NCI-H524 treated with DMSO at 0.1 percent for 48 hours (cell line): ENCODE results near the gene GNAI1.

ENCODE experiments used
- DNase-seq: peaks from one replicate; lab custom pipeline; 2025; lab: John Stamatoyannopoulos, UW

The GNAI1 gene

DNA sequence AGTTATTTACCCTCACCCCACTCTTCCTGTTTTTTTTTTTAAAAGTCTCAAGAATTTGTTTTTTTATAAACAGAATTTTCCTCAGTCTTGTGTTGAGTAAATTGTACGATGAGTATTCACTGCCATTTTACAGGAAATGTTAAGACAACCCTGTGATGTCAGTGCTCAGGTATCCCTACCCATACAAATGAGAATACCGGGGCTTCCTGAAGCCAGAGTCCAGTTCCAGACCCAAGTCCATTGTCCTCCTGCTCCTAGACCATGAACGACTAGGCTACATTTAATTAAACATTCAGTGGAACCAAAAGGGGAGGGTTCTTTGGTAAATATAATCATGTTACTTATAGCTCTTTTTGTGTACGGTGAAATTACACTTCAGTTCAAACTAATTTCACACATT, 79.2 kb downstream of the GNAI1 start:
- no peak for DNase-seq

DNA sequence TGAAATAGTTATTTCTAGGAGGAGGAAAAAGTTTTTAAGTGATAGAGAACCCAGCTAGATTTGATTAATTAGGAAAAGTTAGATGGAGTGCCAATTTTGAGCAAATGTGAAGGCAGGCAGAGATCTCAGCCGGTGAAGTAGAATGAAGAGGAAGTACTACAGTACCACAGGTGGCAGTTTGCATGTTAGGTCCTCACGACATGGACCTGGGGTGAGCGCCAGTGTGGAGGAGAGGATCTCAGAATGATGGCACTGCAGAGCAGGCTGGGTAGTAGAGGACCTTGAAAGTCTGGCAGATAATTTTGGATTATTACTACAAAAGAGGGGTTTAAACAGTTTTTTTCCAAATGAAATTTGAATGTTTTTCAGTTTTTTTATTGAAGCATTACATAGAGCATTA, 81.1 kb downstream of the GNAI1 start:
- DNase-seq = no peak

DNA sequence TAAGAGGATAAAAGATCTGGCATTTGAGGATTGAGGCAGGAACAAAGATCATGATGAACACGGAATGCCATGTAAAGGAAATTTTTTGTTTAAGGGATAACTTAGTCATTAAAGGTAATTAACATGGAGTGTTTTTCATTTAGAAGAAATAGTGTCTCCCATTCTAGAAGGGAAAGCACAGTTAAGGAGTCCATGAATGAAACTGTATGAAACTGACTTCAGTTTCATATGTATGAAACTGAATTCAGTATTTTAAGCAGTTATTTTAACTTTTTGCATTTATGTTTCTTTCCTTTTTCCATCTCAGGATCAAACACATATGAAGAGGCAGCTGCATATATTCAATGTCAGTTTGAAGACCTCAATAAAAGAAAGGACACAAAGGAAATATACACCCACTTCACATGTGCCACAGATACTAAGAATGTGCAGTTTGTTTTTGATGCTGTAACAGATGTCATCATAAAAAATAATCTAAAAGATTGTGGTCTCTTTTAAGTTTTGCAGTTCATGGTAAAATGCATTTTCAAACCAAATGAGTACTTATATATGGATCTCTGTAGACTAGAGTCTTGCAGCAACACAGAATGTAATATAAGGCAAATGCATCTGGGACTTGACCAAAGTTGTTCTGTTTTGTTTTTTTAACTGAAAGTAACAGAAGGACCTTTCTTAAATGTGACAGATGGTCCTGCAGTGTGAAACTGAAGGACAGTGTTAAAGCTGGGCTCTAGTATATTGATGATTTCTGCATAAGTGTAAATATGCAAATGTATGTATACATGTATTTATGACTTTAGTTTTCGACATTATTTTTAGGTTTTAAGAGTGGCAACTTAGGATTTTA, 82.6 kb downstream of the GNAI1 start:
- DNase-seq = peak; percentile 70

DNA sequence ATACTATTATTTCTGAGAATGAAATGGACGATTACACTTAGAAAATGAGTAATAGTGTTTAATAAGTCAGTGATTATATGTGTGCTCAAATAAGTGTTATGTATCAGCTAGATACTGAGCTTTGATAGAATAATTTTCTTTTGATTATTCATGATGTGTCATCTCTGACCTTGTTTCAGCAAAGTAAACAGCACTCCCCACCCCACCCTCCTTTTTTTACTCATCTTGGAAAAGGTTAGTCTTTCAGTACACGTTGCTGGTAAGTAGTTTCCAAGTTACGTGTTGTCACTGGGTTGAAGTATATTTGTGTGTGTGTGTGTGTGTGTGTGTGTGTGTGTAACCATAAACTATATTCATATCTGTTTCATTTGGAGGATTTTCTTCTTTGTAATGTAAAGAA, 84.1 kb downstream of the GNAI1 start:
- no peak for DNase-seq

DNA sequence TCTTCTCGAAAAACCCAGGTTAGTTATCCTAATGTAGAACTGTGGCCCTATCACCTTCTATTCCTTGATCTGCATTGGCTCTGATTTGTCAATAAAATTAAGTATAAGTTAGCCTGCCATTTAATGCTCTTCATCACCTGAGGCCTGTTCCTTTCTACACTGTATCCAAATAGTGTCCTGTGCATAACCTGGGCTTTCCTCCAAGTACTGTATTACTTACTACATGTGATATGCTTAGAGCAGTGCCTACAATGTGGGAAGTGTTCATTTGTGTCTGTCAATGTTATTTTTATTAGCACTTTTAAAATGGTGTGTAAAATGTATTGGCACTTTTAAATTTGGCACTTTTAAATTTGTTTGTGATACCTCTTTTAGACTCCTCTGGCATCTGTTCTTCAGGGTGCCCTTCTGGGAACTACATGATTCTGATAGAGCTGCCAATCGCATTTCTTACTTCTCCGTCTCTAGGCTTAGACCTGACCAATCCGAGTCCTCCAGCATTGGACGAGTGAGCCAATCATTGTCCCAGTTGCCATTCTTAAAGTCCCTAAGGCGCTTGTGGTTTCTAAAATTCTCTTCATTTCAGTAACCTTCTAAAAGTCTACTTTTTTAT, 85.5 kb downstream of the GNAI1 start:
- no peak for DNase-seq

DNA sequence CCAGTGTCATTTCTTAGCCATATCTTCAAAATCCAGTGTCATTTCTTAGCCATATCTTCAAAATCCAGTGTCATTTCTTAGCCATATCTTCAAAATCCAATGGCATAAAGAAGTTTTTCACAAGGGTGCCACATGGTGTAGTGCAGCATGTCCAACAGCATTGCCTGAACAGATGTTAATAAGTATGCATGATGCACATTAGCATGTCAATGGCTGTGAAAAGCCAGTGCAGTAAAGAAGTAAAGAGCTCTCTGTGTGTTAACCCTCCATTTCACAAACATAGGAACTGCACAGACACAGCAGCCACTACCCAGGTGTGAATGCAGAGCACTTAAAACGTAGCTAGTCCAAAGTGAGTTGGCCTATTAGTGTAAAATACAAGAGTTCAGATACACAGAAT, 89.8 kb downstream of the GNAI1 start:
- DNase-seq = no peak

DNA sequence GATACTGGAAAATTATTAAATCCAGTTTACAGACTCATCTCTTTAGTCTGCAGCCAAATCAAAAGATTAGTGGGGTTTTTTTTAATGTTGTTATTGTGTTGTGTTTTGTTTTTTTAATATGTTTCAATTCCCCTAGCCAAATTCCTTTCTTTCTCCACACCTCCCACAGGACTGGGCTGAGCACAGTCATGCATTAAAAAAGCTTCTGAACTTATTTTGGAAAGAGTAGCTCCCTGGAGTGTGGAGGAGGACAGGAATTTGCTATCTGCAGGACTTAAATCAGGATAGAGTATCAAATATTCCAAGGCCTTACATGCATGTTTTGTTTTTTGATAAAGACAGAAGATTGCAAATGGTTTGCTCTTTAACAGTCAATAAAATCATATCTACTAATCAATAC, 90.7 kb downstream of the GNAI1 start:
- no peak for DNase-seq

DNA sequence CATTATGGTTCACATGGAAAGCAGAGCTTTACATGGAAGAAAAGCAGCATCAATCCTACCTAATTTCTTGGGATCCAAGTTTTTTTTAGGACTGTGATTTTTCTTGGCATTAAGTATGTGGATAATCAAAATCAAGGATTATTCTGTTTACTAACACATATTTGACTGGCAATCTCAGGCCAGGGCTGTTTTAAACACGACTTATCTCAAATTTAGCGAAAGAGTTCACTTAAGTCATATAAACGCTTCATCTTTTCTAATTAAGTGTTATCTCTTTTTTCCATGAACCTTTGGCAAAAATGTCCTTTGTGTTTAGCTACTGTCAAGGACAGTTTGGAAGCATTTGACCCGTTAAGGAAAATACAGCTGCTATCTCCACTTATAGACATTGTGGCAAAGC, 92.0 kb downstream of the GNAI1 start:
- DNase-seq = no peak

DNA sequence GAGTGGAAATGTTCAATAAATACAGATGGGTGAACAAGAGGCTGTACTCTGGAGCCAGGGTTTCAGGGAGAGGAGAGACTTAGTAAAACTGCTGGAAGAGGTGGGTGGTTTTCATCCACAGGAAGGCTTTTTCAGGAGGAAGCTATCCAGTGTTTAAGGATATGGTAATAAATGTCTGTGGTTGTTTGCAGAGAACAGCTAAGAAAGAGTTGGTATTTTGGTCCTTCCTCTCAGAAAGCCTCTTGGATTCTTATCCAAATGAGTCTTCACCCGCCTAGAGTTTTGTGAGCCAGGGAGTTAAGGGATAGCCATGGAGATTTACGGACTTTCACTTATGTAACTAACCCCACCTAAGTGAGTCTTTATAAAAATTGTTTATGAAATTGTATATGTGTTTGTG, 95.7 kb downstream of the GNAI1 start:
- DNase-seq = no peak

DNA sequence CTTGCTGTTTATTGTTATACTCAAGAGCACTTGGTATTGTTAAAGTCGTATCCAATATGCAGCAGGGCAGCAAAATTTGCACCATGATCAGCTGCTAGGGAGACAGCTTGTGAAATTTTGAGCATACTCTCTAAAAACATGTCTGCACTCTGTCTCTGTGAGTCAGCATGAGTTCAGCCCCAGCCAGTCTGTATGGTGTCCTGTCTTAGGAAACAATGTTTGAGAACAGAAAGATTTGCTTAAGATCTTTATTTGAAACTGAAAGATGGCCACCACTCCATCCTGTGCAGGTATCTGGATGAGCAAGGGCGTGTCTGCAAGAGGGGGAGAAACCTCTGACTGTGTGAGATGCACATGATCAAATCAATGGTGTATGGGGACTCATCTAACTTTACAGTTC, 97.1 kb downstream of the GNAI1 start:
- no peak for DNase-seq

DNA sequence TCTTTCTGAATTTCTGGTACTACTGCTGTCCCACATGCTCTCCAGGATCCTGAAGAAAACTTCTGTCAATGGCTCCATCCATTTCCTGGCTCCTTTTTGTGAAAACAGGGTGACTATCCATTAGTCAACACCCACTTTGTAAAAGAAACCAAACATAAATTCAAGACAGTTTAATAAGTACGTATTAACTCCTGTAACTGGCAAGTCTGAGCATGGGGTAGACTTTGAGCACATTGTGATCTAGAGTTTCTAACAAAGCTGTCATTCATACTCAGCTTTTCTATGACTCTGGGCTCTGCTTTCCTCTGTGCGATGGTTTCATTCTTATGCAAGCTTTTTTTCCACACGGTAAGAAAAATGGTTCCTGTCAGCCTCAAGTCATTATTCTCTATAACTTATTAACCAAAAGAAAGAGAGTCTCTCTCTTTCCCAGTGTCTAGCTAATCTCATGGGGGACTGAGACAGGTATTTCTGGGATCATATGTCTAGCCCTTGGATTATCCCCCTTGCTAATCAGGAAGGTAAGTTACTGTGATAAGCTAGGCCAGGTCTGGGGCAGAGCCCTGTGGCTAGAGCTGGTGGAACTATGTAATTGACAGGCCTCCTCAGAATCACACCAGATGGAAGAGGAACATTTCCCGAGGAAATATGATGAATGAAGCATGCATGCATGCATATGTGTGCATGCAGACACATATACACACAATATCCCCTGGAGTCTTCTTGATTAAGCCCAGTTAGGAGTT, 98.5 kb downstream of the GNAI1 start:
- no peak for DNase-seq

DNA sequence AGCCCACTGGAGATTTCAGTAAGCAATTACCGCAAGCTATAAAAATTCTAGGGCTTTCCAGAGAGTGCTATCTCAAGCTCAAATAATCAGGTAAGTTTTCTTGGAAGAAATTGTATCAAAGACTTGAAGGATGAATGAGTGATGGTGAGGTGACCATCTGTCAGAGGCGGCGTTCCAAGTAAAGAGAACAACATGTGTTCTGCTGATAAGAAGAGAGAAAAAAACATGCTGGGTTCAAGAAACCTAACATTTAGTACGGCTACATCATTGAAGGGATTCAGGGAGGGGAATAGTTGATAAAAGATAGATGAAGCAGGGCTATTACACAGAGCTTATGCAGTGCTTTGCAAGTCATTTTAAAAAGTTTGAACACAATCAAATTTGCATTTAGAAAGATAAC, 100.7 kb downstream of the GNAI1 start:
- no peak for DNase-seq

DNA sequence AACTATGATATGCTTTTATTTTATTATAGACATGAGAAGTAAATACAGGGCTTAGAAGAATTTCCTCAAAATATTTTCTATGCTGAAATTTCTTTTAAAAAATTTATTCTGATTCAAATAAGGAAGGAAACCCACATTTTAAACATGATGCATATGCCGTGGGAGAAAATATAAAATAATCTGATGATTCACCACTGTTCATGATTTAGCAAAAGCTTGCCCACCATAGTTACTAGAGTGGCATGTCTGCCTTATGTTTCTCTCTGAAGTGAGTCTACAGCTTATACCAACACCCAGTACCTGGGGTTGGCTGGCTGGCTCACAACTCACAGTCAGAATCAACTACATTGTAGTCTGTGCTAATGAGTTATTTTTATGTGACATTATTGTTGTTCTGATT, 102.0 kb downstream of the GNAI1 start:
- DNase-seq = no peak

DNA sequence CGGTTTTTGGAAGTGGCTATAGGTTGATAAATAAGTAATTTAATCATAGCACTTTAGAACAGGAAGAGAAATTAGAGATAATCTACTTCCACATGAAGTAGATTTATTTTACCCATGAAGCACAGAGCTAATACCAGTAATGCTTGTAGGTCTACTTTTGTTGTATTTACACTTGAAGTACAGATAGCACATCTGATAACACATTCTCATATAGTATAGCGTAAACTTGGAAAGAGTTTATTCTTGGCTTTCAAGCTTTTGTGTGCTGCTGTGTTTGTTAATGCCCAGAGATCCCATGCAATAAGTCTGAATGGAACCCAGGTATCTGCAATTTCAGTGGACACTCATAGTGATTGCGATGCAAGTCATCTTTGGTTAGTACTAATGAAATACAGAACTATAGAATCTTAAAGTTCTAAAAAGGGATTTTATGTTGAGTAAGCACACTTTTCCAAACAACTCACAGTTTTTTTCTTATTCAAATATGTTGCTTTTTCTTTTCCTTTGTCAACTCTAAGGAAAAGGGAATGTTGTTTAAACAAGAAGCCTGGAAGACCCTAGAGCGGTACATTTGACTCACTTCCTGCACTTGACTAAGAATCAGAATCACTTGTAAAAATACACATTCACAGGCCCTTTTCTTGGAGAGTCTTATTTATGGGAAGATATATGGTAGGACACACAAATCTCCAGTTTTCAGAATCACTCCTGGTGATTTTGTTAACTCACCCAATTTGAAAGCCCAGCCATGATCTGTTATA, 105.8 kb downstream of the GNAI1 start:
- no peak for DNase-seq

DNA sequence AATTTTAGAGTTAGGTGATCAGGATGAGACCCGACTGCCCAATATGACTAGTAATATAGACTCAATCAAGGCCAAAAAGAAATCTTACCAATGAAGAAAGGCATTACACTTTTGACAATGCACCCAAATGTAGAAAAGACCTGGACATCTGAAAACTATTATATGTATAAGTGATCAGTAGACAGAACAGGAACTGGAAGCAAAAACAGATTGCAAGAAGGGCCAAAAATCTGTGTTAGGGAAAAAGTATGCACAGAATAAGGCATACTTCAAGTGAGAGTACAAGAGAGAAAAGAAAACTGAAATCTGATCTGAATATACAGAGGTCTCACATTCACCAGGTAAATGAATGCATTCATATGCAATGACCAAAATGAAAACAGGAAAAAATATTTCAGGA, 107.0 kb downstream of the GNAI1 start:
- no peak for DNase-seq

DNA sequence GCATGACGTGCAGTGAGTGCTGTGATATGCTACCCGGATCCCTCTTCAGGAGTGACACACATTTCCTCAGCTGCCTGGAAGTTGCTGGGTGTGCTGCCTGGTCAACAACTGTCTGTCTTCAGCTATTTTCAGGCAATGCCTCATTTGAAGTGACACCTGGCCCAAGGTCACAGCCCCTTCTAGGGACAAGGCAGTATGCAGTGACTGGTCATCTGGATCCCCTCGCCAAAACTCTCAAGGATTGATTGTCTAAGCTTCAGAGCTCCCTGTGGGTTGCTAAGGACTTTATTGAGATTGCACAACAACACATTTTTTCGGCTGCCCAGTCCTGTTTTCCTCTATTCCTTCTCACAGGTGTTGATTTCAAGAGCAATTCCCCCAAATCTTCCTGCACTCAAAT, 108.8 kb downstream of the GNAI1 start:
- DNase-seq = no peak

DNA sequence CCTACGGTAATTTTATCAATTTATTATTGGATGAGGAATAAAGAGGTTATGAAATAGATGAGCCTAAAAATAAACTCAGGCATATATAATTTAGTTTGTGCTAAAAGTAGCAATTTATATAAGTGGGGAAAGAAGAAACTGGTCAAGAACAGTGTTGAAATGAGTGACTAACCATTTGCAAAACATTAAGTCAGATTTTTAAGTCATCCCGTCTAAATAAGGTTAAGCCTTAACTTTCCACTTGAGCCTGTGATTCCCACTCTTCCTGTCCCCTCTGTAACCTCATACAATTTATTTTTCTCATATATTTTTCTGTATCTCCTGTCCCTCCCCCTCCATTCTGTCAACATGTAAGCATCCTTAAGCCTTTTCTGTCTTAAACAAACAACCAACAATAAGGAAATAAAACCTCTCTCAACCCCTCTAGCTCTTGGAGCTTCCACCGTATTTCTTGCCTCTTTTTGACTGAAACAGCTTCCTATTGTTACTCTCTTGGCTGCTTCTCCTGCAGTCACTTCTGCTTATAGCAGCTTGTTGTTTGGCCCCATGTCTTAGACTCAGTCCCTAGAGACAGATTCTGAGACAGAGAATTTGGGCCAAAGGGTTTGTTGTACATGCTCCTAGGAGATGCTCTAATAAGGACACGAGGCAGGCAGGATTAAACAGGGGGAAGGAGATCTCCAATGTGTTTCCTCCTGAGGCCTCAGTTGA, 109.7 kb downstream of the GNAI1 start:
- no peak for DNase-seq

DNA sequence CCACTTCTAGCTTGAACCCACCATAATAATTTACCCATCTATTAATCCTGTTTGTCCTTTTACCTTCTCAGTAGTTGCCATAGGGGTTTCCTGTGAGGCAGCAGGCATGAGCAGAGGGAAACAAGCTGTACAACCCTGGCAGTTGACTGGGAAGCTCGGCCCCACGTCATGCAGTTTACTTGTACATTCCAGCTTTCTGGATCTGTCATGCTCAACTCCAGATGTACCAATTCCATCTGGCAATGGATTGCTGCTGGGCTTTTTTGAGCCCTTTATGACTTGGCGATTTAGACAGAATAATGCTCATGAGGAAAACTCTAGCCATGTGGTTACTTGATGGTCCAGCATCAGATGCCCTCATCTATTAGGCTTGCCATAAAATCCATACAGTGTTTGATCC, 112.5 kb downstream of the GNAI1 start:
- DNase-seq = no peak

DNA sequence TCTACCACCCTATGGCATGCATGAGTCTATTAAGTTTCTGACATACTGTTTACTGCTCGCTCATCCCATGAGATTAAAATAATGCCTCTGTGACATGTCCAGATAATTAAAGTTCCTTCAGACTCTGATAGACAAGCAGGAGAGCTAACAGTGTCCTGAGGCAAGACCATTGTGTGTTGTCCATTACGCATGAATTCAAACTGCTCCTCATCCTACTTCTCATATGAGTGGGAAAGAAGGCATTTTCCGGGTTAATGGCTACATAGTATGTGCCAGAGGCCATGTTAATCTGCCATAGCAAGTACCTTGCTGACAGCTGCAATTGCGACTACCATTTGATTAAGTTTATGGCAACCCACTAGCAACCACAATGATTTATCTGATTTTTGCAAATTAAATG, 113.3 kb downstream of the GNAI1 start:
- no peak for DNase-seq

DNA sequence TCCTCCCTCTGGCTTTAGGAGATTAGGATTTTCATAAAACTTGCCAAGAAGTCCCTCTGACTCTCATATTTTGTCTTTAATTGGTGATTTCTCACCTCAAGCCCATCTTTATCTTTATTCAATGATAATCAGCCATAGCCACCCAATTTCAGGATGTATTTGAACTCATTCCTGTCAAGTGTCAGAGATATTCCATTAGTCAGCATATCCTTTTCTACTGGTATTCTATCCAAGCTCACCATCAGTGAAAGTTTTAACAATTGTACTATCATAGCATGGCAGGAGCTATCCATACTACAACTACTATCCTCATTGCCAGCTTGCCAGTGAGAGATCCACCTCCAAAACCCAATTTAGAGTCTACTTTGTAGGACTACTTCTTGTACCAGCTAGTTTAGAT, 114.6 kb downstream of the GNAI1 start:
- no peak for DNase-seq

DNA sequence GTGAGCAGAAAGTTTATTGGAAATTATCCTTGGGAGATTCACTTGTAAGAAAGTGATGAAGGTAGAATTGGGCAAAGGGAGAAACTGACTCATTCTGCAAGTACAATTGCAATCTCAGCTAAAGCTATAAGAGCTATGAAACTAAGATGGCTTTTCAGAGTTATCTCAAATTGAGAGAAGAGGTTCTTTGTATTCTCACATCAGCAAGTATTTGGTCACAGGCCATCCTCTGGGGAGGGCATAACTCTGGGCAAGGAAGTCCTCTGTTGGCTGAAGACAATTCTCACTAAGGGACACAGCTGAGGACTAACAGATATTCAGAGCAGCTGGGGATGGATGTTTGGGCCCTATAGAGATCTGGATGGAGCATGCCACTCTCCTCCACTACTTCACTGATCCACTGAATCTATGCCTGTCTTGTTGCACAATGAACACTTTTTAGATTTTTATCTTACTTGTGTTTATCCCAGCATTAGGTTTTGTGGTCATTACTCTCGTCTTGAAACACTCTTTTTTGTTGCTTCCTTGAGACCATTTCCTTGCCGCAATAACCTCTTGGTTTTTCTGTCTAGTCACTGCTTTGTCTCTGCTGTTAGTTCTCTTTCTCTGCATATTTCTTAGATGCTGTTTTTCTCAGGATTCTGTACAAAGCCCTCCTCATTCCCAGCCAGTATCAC, 115.1 kb downstream of the GNAI1 start:
- no peak for DNase-seq
